ENCODE data around the gene KCNAB1. TPM values are rescaled to one million over a fixed set of nuclear protein-coding genes. Genes with fewer than 3 reads are reported as not detected.

Gene KCNAB1
- 10 to 100 TPM; 10.9 to 17.1 (median 13.3) TPM for total RNA-seq

GRCh38 chr3:156120528-156121251 lies at the start of gene KCNAB1:
Gene KCNAB1, plus strand, starts transcription at chr3:156120578.
- TF ChIP-seq CTCF (IDR thresholded peaks at IDR 0.05; ENCODE audit: low read depth) = no peak

GRCh38 chr3:156071031-156071430 lies 49.3 kb upstream of the KCNAB1 start:
- no peak for TF ChIP-seq CTCF (IDR thresholded peaks at IDR 0.05; ENCODE audit: low read depth)

- no peak for TF ChIP-seq CTCF (IDR thresholded peaks at IDR 0.05; ENCODE audit: low read depth)
Measured at GRCh38 chr3:156090126-156090525, 30.3 kb upstream of the KCNAB1 start.

GRCh38 chr3:156093964-156094363 lies 26.4 kb upstream of the KCNAB1 start:
- no peak for TF ChIP-seq CTCF (IDR thresholded peaks at IDR 0.05; ENCODE audit: low read depth)

- no peak for TF ChIP-seq CTCF (IDR thresholded peaks at IDR 0.05; ENCODE audit: low read depth)
Measured at GRCh38 chr3:156094391-156094790, 26.0 kb upstream of the KCNAB1 start.

GRCh38 chr3:156098437-156099035 lies 21.8 kb upstream of the KCNAB1 start:
- TF ChIP-seq CTCF (IDR thresholded peaks at IDR 0.05; ENCODE audit: low read depth) = no peak

- TF ChIP-seq CTCF (IDR thresholded peaks at IDR 0.05; ENCODE audit: low read depth) = no peak
Measured at GRCh38 chr3:156102267-156102931, 18.0 kb upstream of the KCNAB1 start.

All from subcutaneous adipose tissue (tissue), 4 donors.